Stimulated activated naive CD4-positive, alpha-beta T cell treated with Interleukin-2 at 50 U/mL for 16 hours (primary cell): ENCODE measurements around the gene DEFB126.
"Not testable (repeated sequence)": the region's sequence is repeated elsewhere in the genome, so short reads cannot be mapped to it uniquely, and the experiment has no call there.

Experiments used
- DNase-seq: peaks from one replicate; lab custom pipeline; 2025; lab: John Stamatoyannopoulos, UW

DEFB126 gene, protein sequence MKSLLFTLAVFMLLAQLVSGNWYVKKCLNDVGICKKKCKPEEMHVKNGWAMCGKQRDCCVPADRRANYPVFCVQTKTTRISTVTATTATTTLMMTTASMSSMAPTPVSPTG

DNA sequence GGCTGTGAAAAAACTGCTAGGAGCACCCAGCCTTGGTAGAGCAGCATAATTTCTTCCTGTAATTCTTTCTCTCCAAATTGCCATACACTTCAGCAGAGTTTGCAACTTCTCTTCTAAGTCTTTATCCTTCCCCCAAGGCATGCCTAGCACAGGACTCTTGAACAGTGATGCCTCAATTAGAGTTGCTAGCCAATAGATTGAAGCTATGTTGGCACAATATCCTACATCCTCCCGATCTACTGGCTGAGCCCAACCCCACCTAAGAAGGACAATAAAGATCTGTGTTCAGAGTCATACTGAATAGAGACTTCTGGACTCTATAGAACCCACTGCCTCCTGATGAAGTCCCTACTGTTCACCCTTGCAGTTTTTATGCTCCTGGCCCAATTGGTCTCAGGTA, at the start of gene DEFB126:
Gene DEFB126 (plus strand): TSS at position 301 of the 400 bp plus-strand sequence. CDS start 39 bp downstream, at position 340.
- no peak for DNase-seq

- no peak for DNase-seq
Observed at GRCh38 chr20:93641-94040, 48.7 kb upstream of the DEFB126 start.

GRCh38 chr20:95215-95614, 47.2 kb upstream of the DEFB126 start:
- DNase-seq, result no peak

DNA sequence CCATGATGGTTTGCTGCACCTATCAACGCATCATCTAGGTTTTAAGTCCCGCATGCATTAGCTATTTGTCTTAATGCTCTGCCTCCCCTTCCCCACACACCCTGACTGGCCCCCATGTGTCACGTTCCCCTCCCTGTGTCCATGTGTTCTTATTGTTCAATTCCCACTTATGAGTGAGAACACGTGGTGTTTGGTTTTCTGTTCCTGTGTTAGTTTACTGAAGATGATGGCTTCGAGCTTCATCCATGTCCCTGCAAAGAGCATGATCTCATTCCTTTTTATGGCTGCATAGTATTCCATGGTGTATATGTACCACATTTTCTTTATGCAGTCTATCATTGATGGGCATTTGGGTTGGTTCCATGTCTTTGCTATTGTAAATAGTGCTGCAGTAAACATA, 44.7 kb upstream of the DEFB126 start:
- DNase-seq, result not testable (repeated sequence)

DNA sequence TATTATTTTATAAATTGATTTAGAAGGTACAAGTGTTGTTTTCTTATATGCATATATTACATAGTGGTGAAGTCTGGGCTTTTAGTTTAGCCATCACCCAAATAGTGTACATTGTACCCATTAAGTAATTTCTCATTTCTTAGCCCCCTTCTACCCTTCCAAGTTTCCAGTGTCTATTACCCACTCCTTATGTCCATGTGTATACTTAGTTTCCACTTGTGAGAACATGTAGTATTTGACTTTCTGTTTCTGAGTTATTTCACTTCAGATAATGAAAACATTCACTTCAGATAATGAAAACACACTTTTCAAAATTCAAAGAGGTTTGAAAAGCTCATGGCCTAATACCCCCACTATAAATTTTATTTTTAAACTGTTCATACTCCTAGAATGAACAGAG, 40.4 kb upstream of the DEFB126 start:
- no peak for DNase-seq

DNA sequence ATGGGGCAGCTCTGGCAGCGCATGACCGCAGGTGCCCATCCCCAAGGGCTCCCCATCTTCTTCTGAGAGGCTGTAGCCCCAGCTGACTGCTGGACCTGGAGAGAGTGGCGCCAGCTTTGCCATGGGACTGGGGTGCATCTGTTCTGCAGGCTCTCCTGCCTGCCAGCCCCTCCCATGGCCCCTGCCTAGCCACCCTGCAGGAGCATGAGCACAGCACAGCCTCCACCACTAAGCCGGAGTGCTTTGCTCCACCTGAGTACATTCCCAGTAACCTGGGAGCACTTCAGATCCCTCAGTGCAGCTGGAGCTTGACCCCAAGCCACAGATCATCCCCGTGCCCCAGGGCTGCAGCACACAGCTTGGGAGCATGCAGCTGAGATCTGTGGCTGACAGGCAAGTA, 38.9 kb upstream of the DEFB126 start:
- no peak for DNase-seq

DNA sequence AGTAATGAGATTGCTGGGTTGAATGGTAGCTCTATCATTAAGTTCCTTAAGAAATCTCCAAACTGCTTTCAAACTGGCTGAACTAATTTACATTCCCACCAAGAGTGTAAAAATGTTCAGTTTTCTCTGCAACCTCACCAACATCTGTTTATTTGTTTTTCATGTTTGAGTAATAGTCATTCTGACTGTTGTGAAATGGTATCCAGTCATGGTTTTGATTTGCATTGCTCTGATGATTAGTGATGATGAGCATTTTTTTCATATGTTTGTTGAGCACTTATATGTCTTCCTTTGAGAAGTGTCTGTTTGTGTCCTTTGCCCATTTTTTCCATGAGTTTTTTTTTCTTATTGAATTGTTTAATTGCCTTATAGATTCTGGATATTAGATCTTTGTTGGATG, 30.0 kb upstream of the DEFB126 start:
- DNase-seq, result no peak

DNA sequence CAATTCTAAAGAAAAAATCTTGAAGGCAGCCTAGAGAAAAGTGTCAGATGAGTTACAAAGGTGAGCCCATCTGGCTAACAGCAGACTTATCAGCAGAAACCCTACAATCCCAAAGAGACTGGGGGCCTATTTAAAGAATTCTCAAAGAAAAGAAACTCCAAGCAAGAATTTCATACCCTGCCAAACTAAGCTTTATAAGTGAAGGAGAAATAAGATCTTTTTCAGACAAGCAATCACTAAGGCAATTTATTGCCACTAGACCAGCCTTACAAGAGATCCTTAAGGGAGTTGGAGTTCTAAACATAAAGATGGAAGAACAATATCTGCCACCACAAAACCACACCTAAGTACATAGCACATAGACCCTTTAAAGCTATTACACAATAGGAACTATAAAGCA, 24.9 kb upstream of the DEFB126 start:
- DNase-seq, result no peak

DNA sequence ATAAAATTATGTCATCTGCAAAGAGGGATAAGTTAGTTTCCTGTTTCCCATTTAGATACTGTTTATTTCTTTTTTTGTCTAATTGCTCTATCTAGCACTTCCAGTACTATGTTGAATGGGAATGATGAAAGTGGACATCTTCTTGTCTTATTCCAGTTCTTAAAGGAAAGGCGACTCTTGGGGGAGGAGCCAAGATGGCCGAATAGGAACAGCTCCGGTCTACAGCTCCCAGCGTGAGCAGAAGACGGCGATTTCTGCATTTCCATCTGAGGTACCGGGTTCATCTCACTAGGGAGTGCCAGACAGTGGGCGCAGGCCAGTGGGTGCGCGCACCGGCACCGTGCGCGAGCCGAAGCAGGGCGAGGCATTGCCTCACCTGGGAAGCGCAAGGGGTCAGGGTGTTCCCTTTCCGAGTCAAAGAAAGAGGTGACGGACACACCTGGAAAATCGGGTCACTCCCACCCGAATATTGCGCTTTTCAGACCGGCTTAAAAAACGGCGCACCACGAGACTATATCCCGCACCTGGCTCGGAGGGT, 12.5 kb upstream of the DEFB126 start:
- DNase-seq, result not testable (repeated sequence)

DNA sequence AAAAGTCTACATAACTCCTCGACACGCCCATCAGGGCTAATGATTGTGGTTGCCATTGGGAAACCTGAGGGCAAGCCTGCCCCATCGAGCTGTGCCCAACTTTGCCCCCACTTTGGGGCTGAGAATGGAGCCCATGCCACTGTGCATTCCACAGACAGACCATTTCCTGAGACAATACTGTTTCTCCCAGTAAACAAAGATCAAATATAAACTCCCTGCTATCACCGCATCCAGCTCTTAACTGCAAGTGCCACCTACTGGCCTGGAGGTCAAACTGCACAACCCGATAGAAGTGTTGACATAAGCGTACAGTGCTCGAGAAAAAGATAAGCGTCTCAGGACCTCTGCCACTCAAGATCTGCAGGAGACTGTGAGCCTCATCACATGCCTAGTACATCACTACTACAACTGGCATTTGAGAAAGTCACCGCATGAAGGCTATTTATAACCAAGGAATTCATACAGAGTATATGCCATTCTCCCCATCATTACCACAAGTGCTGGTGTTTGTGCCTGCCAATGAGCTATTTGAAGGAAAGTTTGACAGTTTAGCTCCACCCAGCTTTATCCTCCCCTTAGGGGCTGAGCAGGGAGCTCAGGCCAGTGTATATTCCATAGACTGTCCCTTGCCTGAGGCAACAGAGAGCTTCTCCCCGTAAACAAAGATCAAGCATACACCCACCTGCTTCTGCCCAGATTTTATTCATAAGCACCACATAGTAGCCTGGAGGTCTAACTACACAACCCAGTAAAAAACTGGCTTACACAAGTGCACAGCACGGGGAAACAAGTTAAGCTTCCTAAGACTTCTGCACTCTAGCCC, 4.5 kb upstream of the DEFB126 start:
- DNase-seq, result no peak

GRCh38 chr20:145877-146276, 3.5 kb downstream of the DEFB126 start:
- no peak for DNase-seq

GRCh38 chr20:152131-152530, 9.7 kb downstream of the DEFB126 start:
- DNase-seq, result no peak

- no peak for DNase-seq
Observed at GRCh38 chr20:157154-157553, 14.8 kb downstream of the DEFB126 start, which contains the start of gene DEFB127. Gene DEFB127, plus strand, starts transcription at chr20:157454. Its CDS starts 91 bp downstream, at chr20:157545.

GRCh38 chr20:164618-165017, 22.2 kb downstream of the DEFB126 start:
- DNase-seq, result no peak

DNA sequence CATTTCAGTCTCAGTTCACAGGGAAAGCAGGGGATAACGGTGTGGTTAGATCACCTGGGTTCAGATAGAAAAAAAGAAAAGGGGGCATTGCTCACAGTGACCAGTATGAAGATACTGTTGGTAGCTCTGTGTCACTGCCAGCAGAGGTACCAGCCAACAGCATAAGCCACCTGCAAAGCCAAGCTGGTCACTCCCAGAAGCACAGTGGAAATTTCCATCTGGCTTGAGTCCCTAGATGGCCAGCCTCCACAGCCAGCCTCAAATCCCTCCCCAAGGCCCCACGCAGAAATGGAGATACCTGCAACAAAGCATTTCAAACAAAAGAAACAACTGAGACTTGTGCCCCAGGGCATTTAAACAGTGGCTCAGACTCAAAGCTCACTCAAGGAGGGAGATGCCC, 26.5 kb downstream of the DEFB126 start:
- no peak for DNase-seq

- no peak for DNase-seq
Observed at GRCh38 chr20:184288-184687, 41.9 kb downstream of the DEFB126 start.

DNA sequence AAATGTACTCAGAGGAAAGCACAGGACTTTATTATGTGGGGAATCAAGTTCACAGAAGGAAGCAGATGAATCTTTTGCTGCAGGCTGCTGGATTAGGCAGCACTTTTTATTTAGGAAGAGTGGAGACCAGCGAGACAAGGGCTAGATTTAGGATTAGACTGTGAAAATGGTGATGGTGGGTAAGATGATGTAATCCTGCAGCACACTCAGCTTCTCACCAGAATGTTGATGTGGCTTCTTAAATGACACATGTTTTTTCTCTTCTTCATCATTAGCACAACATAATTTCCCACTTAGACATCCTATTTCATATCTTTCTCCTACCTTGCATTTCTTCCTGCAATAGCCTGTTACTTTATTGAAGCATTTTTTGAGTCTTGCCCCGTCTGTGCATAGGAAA, 45.3 kb downstream of the DEFB126 start:
- no peak for DNase-seq

DNA sequence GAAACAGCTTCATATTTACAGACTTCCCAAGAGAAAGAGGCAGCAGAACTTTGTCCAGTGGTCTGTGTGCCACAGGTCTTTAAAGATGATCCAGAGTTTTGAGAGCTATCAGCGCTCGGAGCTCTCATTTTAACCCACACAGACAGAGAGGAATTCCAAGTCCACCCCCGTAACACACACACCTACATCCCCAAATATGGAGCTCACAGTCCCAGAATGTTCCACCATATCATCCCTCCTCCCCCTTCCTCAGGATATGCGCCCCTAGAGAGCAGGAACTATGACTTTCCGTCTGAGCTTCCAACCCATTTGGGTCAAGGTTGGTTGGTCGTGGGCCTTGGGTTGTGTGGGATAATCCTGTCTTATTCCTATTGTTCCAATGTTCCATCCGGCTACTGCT, 47.2 kb downstream of the DEFB126 start, which contains the start of gene DEFB128:
Gene DEFB128 (minus strand): TSS at position 101 of the 400 bp plus-strand sequence. CDS start 88 bp downstream, at position 13.
- no peak for DNase-seq
